Globus pallidus (tissue), 1 donor: ENCODE measurements around the gene NEAT1.

ENCODE experiments used
- DNase-seq: peaks from one replicate; pipeline ENCODE4 v3.0.0-alpha.2; 2015; ENCODE audit warnings: low spot score

Gene NEAT1

DNA sequence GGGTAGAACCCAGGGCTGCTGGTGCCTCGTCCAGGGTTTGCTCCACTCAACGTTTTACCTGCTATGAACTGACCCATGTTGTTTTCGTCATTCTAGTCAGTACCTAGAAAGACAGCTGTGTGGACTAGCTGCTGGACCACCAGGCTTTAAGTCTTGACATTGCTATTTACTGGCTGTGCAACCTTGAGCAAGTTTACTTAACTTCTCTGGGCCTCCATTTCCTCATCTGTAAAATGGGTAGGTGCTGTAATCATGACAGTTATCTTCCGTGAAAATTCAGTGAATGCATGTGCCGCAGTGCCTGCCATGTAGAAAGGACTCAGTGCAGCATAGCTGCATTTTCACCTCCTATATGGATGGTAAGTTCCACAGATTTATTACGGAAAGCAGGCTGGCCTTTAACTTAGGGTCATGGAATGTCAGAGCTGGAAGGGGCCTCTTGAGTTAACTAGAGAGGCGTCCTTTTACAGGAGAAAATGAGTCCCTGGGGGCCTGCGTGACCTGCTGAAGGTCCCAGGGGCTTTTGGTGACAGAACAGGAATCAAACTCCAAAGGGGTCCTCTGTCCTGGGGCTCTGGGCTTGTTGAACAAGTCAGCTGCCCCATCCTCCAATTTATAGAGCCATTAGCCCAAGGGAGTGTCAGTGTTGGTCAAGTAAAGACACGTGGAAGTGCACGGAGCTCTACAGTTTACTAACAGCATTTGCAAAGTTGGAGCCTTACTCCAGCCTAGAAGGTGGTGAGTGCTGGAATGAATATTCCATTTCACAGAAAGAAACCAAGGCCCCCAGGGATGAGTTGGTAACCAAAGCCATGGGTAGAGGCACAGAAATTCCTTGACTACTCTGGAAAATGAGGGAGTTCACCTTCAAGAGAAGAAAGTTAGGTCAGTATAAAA lies 64.2 kb downstream of the NEAT1 start:
- DNase-seq: no peak

DNA sequence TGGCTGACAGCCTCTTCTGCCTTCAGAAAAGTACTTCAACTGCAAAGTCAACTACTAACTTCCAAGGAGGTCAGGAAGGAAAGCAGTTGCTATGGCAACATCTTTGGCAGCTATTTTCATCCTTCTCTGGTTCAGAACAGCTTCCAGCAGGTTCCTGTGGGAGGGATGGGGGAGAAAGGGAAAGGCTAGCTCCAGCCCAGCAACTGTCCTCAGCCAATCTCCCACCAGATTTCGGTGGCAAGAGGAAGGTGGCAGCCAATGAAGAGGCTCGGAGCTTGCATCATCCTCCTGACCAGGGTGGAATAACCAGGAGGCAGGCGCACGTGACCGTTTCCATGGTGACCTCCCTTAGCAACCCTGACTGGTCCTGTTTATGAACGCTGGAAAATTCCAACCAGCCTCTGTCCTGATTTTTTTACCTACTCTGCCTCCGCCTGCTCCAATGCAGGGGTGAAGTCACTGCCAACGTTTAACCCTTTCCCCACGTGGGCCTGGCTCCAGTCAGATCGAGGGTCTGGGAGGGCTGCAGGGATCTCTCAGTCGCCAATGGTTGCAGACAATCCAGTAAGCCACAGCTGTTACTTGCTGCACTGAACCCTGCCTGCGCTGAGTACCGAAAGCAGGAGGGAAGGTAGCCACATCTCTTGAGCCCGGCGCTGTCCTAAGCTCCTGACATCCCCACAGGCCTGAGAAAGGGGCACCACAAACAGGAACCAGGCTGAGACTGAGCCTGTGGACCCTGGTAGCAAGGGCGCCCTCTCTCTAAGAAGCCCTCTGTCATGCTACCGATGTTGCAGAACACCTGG lies 65.1 kb downstream of the NEAT1 start:
- DNase-seq: peak; percentile 100

DNA sequence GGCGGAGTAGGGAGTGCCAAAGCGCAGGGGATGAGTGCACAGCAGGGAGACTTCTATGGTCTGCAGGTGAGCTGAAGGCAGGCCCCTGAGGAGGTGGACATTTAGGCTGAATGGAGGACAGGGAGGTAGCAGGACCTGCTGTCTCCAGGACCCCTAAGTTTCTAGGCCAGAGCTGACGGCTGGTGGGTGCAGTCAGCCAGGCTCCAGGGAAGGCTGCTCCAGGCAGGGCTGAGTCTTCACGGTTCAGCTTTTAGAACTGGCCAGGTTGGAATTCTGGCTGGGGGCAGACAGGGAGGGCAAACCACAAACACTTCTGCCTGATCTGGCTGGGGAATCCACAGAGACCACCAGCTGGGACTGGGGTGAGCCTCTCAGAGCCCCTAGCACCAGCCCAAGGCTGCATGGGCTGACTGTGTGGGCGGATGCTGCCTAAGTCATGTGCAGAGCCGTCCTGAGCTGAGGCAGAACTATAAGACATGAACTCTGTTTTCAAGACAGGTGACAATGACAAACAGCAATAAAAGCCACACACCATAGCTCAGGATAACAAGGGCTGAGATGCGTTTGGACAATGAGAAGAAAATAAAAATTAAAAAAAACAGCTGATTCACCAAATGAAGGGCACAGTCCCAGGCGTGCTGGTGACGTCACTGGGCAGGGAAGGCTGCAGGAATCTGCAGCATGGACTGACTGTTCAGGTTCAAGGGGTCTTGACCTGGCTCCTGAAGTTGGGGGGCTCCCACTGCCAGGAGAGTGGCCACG lies 65.9 kb downstream of the NEAT1 start:
- DNase-seq: peak; percentile 66

DNA sequence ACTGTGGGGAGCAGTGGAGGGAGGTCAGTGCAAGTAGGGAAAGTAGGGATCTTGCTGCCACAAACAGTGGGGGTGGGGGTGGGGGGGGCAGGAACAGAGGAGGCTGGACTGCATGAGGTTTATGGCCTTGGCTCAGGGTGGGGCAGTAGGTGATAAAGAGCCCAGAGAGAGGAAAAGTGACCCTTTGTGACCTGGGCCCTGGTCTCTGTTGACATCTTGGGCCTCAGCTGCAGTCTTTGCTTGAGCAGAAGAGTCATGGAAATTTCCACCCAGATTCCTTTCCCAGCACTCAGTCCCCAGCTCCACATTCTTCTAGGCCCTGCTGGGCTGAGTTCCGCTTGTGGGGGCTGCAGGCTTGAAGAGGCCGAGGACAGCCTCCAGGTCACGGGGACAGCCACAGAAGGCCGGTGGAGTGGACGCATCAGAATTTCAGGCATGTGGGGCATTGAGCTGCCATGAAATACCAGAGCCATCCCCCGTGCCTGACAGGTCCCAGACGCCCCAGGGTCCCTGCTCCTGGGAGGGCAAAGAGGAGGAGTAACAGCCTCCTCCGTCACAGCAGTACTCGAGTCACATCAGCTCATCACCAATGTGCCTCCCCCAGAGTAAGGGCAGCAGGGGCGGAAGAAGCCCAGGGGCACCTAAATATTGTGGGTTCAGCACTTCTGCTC lies 66.6 kb downstream of the NEAT1 start:
- DNase-seq: peak; percentile 73

DNA sequence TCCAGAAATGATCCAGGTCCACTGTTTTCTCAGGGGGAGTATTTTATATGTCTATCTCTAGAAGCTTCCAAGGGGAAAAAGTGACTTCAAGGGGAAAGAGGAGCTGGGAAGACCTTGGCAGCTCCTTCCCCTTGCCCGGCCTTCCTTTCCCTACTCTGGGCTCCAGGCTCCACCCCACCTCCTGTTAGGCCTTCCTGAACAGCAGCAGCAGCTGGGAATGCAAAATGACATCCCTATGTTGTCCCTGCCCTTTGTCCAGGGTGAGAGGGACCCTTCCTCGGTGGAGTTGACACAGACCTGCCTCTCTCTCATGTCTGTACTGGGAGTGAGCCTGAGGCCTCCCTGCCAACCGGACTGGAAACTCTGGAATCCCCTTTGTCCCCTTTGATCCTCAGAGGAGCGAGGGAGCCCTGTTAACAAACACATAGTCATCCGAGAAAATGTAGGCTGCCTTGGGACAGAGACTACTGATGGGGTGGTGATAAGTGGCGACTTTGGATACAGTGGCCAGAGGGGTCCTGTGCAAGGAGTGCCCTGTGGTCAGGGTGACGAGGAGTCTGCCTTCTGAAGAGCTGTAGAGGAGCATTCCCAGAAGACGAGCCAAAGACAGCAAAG lies 67.2 kb downstream of the NEAT1 start:
- DNase-seq: no peak

DNA sequence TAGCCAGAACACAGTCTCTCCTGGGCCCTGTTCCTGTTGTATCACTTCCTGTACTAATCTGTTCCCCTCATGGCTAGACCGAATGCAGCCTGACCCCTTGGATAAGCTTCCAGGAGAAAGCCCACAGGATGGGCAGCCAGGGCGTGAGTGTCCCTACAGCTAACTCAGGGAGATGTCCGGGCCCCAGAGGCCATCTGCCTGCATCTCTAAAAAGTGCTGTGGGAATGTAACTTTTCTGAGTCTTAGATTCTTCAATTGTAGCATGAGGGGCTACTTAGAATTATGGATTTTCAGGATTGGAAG lies 68.5 kb downstream of the NEAT1 start:
- no peak for DNase-seq

DNA sequence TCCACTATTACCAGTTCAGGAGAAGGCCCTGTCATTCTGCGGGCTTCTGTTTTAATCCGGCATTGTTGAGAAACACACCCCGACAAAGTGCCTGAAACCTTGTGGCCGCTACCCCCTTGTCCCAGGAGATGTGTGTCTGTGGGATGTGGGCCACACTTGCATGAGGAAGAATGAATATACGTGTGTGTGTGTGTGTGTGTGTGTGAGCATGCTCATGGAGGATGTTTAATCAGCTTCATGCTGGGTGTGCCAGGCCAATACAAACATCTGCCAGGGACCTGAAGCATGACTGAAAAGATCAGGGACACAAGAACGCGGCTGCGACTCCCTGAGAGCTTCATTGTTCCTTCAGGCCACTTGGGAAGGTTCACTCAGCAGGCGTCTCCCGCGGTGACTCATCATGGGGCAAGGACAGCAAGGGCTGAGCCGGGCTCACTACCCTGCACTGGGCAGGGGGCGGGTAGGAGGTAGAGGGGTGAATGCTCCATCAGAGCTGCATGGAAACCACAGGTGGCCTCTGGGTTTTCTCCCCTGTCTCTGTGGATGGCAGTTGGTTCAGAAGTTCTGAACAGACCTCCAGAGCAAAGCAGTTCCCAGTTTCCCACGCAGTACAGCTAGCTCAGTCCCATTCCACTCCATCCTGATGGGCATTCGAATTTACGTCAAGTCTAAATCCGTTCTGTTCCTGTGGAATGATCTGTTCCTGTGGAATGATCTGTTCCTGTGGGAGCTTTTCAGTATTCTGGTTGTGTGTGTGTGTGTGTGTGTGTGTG lies 69.2 kb downstream of the NEAT1 start:
- DNase-seq: peak; percentile 79

DNA sequence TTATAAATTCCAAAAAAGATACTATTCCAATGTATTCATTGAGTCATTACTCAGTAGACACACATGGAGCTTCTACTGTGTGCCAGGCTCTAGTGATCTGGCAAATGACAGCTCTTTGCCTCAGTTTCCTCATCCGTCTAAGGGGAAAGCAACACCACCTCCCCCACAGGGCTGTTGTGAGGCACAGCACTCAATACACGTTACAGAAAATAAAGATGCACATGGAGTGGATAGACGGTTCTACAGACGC lies 69.7 kb downstream of the NEAT1 start:
- no peak for DNase-seq

DNA sequence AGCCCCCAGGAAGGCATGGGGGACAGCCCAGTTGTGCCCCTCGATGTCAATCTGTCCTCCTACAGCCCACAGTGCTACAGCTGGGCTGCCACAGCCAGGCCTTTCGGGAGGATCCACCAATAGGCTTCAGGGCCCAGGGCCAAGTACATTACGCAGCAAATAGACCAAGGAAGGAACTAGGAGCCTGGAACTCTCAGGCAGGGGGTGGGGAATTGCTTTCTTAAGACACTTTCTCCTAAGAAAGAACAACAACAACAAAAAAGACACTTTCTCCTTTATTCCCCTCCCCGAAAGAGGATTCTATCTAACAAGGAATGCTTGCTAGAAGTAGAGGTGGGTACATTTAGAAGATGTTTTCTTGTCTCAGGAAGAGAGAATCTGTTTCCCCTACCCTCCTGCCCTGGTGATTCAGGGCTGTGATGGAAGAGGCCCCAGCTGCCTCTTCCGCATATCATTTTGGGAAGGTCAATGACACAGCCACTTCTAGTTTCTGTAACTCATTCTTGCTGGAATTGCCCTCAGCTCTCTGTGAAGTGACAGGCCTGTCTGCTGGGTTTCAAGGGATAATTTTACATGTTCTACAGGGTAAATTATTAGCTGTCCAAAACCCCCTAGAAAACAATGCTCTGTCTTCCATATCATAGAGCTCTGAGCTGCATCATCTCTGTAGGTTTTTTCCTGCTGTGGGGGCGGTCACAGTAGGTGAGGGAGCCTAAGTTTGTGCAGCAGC lies 70.2 kb downstream of the NEAT1 start:
- peak; percentile 85 for DNase-seq

DNA sequence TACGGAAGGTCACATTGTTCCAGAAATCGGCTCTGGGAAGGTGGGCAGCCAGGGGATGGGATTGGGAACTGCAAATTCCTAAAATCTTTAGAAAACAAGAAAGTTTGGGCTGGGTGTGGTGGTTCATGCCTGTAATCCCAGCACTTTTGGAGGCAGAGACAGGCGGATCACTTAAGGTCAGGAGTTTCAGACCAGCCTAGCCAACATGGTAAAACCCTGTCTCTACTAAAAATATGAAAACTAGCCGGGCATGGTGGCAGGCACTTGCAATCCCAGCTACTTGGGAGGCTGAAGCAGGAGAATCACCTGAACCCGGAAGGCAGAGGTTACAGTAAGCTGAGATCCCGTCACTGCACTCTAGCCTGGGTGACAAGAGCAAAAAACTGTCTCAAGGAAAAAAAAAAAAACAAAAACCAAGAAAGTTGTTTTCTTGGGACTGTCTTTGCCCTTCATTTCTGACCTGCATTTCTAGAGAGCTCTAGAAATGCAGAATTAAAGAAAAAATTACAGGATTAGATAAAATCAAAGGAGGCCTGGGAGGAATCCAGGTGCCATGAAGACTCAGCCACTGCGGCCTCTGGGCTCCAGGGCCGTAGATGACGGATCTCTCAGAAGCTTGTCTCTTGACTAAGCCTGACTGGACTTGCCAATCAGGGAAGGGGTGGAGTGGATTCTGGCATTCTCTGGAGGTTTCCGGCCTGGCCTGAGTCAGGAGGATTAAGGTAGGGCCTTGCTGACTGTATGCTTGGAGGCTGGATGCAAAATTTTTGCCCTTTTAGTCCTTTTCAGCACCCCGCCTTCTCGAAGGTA lies 71.0 kb downstream of the NEAT1 start:
- DNase-seq: no peak
